Fibroblast of lung (primary cell): ENCODE data around the gene BTG1.

Source experiments
- CTCF ChIP-seq, 2 donors: IDR thresholded peaks in 1 of 2; conservative IDR thresholded peaks in 1 of 2; 1 replicate in 1 of 2; 2 replicates in 1 of 2; pipeline ENCODE4 v1.5.1; 2011 to 2012; ENCODE audit warnings: low read length in 2 of 2, control low read depth in 1 of 2, inconsistent platforms in 1 of 2, low read depth in 1 of 2, mild to moderate bottlenecking in 1 of 2
- EZH2 ChIP-seq: IDR thresholded peaks from 2 replicates; pipeline ENCODE4 v1.5.1; 2012; ENCODE audit warnings: low read length, control low read depth, mild to moderate bottlenecking; ENCODE audit errors: missing control alignments

DNA sequence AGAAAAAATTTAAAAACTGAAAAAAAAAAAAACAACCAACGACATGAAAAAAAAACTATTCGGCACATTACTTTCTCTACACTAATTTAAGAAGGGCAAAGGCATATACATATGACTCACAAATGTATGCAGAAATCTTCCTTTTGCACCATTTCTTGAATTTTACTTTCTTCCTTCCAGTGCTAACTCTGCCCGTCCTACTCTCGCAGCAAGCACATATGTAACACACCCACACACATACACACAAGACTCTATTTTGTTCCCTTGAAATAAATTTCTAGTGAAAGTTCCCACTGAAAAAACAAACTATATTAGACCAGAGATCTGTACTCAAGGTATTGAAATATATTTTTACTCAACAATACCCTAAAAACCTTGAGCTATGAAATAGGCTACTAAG lies 14.6 kb downstream of the BTG1 start:
- TF ChIP-seq CTCF (conservative IDR thresholded peaks at IDR 0.05 in 1 of 2, IDR thresholded peaks at IDR 0.05 in 1 of 2; ENCODE audit: low read depth in 1 of 2, low read length in 2 of 2) (no peak), EZH2 (no peak)
